C4-2B (cell line): ENCODE data around the gene FAM193A.

Experiments
- CTCF ChIP-seq: fragments of 450-650 bp; conservative IDR thresholded peaks from 2 replicates; pipeline ENCODE4 v1.5.1; 2017; ENCODE audit warnings: mild to moderate bottlenecking
- ZFX ChIP-seq: fragments of 450-650 bp; IDR thresholded peaks from 2 replicates; pipeline ENCODE4 v1.6.1; 2017

- TF ChIP-seq CTCF (no peak), ZFX (no peak)
Measured at GRCh38 chr4:2714061-2714770, 177.8 kb downstream of the FAM193A start.
